Hematopoietic multipotent progenitor cell (in vitro differentiated cells): ENCODE results near the gene CCDC34. TPM values are rescaled to one million over a fixed set of nuclear protein-coding genes. Genes with fewer than 3 reads are reported as not detected.
"Not testable (repeated sequence)": the region's sequence is repeated elsewhere in the genome, so short reads cannot be mapped to it uniquely, and the experiment has no call there.

Experiments used
- DNase-seq, 3 donors: peaks; one replicate each; pipeline ENCODE4 v3.0.0-alpha.2; 2011 to 2015; ENCODE audit warnings: low read depth in 2 of 3, low spot score in 2 of 3
- total RNA-seq: library from RNA; depleted of rRNA; stranded (reverse); fragments of >200 nt; gene quantifications from one replicate; pipeline ENCODE4 v1.2.3, GENCODE V29; 2012

The CCDC34 gene
- total RNA-seq, 1 donor = 3.5 TPM

DNA sequence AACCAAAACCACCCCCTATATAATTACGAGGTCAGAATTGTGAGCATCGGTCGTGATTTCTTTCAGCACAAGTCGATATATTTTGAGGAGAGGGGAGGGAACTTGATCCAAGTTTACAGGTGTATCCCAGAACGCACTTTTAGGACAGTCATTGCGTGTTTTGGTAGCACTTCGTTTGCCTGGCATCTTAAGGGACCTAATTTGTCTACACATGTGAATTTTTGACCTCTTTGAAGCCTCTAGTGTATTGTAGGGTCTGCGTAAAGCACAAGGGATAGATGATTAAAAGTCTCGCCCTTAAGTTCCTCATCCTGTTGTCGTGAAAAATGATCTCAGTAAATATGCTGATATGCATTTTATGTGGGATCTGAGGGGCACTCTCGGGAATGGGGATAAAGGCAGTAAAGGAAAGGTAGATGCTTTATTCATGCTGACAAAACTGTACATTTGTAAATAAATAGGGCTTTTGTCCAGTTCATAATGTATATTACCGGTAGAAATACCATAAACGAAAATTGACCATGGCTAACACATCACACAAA lies 632 bp upstream of the CCDC34 start:
- no peak for DNase-seq

DNA sequence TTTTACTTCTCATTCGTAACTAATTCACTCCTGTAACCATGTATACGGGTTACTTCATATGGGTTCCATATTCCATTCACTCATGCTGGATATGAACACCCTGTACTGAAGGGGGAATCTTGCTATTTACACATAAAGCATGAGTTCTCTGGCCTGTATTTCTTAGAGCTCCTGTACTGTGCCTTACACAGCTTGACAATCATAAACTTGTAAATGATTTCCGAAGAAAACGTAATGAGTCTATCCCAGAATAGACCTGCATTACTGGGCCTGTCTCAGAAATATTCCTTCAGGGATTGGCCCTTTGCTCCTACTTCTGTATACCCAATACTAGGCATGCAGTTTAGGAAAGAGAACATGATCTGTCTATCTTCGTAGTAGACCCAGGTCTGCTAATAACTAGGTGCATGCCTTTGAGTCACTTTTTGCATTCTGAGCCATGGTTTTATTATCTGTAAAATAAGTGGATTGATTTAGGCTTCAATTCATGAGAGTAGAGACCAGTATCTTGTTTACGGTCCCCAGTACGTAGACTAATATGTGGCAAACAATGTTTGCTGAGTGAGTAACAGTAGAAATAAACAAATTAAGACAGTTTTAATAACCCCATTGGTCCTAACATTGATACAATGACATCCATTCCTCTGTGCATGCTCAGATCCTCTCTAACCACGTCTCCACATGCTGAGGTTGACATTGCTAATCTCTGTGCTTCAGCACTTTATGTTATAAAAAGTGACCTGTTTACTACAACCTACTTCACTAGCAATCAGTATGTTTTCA lies 1.2 kb downstream of the CCDC34 start:
- no peak for DNase-seq

DNA sequence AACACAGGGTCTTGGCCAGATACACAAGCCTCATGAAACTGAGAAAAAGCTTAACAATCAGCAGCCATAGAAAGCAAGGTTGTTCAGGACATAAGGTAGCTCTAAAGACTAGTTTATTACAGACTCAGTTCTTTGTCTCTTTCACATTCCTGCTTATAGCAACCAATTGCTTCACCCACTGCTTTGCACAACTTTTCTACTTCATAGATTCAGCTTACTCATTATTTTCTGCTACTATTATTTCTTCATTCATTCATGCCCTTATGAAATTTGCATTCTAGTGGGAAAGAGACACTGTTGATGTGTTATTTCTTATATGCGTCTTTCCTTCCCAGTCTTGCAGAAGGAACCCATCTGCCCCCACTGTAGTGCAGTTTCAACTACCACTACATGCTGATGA lies 4.7 kb downstream of the CCDC34 start:
- no peak for DNase-seq

DNA sequence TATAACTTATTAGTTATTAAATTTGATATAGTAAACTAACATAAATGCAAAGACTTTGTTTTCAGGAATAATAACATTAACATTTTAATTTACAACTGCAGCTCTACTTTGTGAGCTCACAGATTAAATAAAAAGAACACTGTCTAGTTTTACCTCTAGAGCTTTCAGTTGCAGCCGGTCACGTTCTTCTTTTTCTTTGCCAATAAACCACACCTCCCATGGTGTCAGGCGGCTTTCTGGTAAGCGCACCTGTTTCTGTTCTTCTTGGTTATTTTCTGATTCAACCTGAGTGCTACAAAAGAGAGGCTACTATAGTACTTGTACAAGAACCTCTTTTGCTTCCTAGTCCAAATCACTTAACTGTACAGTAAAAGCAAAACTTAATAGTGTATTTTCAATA lies 5.8 kb downstream of the CCDC34 start:
- DNase-seq = no peak

DNA sequence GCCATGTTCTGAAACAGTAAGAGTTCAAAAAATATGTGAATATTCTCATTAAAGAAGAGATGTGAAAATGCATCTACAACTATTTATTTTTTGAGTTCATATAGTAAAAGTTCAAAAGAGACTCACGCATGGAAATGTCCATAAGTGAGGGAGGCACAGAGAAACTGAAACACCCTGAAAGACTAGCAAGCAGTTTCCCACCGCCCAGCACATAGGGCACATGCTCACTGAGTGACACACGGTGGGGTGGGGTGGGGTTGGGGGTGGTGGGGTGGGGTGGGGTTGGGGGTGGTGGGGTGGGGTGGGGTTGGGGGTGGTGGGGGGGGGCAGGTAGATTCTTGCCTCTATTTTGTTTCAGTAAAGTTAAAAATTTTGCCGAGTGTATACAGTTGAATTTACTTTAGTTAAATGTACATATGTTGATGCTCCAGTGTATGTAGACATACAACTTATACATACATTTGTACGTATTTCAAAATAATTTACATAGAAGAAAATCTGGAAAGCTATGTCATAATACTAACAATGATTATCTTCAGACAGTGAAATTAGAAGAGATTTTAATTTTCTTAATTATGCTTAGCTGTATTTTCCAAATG lies 6.3 kb downstream of the CCDC34 start:
- DNase-seq = no peak

DNA sequence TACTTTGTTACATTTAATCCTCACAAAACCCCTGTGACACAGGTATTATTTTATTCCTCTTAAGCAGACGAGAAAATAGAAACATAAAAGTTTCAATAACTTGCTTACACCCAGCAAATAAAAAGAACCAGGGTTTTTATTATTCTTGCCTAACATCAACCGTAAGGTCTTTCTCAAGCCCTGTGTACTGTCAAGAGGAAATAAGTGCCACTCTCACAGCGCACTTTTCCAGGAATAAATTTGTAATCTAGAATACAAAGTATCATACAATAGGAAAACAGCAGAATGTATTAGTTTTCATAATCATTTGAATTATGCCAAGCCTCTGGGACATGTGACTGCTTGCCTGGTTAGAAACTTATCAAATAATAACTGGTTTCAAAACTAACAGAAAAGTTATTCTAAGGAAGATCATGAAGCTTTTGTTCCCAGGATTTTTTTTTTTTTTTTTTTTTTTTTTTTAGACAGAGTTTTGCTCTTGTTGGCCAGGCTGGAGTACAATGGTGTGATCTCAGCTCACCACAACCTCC lies 7.4 kb downstream of the CCDC34 start:
- no peak for DNase-seq

DNA sequence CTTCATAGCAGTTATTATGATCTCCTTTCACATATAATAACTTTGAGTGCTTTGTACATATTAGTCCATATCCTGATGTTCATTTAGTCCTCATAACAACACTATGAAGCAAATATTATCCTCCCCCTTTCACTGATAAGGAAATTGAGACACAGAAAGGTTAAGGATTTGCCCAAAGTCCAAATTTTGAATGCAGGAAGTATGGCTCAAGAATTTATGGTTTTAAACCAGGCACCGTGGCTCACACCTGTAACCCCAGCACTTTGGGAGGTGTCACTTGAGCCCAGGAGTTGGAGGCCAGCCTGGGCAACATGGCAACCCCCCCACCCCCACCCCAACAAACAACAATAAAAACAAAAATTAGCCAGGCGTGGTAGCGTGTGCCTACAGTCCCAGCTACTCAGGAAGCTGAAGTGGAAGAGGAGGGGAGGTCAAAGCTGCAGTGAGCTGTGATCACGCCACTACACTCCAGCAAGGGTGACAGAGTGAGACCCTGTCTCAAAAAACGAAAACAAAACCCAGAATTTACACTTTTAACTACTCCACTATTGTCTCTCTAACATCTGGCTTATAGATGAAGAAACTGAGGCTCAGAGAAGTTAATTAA lies 8.6 kb downstream of the CCDC34 start:
- no peak for DNase-seq

DNA sequence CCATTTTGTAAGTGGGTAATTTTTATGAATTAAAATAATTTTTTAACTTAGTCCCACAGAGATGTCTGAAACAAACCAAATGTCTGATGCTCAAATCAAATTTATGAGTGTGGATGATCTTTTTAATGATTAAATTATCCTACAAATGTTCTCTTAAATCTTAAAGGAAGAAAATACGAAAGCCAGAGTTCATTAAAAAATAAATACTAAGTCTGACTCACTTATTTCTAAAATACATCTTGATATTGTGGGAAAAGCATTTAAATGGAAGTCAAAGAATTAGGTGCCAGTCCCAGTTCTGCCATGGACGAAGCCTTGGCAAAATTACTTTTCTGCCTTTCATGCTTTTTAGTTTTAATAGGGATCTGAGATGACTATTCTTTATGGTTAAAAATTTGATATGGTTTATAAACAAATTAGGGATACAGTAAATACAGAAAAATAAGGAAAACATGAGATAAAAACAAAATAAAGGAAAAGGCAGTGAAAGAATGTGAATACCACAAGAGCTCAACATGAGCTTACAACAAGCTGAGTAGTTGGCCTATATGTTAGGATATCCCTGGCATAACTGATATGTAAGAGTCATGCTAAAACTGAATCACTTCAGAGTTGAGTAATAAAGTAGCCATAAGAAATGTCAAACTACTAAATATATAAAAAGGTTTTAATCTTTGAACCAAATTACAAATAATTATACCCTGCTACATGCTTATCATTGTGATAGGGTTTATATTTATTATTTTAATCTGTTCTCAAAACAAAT lies 9.2 kb downstream of the CCDC34 start:
- DNase-seq = no peak

DNA sequence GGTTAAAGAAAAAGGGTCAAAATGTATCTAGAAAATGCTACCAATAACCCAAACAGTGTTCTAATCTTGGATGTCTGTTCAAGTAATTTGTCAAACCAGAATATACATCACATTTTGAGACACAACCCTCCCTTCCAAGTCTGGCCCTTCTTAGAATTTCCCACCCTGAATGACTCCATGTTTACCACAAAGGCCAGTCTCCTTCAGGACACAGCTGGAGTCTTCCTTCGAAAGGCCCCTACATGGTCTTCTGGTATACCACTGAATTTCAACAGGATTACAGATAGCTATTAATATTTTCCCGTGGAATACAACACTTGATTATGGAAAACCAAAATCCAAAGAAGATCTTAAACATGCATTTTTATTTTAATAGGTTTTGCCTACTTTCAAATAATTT lies 10.2 kb downstream of the CCDC34 start:
- no peak for DNase-seq

DNA sequence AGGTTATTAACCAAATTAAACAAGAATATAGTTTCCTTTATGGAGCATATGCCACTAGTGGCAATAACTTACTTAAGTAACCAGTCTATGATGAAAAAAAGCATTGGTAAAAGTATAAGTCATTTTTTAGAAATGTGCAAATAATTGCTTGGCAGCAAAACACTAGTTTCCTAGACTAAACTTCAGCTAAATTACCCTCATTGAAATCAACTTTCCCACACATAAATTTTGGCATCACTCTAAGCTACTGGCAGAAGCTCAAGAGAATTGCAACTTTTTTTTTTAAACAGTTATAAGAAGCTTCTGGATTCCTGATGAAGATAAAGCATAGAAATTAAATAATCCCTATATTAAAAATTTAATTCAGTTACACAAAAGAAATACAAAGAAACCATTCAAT lies 12.5 kb downstream of the CCDC34 start:
- DNase-seq = no peak

DNA sequence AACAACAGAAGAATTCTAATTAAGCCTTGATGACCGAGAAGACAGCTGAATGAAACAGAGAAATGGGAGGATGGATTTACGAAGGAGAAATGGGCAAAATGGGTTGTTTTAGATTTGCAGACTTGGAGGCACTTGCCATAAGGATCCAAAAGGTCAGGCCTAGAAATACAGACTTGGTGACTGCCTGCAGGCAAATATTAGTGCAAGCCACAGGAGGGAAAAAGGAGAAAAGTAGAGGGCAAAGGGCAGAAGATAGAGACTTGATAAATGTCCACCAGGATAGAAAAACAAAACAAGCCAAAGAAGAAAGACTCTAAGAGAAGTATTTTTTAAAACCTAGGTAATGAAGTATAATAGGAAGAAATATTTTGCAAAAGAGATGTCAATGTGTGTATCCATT lies 13.1 kb downstream of the CCDC34 start:
- no peak for DNase-seq

DNA sequence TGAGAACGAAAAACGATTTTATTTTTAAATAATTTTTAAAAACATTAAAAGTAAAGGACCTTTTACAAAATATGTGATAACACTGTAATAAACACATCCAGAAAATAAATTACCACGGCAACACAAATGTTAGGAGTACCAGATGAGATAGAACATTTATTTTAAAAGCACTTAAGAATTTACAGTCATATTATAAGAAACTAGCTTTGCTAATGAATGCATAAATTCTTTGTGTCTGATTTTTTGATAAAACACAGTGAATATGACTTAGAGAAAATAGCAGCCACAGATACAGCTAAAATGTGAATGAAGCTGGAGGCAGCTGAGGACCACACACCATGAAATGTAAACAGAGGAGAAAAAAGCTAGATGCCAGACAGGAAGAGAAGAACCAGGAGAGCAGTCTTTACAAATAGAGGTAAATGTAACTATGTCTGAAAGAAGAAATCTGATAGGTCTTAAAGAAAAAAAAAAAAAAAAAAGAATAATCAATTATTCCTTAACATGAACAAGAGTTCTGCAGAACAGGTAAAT lies 14.6 kb downstream of the CCDC34 start:
- no peak for DNase-seq

DNA sequence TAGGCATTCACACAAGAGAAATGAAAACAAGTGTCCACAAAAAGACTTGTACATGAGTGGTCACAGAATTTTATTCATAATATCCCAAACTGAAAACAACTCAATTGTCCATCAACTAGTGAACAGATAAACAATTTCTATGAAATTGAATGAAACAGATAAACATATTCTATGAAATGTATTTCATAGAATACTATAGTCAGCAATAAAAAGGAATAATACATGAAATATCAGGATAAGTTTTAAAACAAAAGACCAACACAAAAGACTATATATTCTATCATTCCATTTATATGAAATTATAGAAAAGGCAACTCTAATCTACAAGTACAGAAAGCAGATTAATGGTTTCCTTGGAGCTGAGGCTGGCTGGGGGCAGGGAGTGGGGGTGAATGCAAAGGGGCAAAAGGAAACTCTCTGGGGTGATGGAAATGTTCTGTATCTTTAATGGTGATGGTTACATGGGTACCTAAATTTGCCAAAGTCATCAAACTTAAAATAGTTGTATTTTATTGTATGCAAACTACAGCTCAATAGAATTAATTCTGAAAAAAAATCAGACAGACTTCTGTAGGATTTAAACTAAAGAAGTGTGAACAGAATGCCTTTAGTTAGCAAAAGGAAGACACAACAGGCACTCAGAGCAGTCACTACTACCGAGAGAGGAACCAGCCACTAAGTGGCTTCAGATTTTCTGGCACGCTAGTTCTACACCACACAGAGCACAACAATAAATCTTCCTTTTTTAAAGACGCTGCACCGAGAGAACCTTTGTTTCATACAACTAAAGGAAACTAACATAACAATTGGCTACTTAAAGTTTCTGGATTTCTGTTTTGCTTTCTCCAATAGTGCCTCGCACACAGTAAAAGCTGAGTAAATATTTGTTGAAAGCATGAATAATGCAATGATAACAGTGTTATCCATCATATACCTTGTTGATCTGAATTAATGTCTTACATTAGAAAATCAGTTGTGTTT lies 15.4 kb downstream of the CCDC34 start:
- DNase-seq = no peak

DNA sequence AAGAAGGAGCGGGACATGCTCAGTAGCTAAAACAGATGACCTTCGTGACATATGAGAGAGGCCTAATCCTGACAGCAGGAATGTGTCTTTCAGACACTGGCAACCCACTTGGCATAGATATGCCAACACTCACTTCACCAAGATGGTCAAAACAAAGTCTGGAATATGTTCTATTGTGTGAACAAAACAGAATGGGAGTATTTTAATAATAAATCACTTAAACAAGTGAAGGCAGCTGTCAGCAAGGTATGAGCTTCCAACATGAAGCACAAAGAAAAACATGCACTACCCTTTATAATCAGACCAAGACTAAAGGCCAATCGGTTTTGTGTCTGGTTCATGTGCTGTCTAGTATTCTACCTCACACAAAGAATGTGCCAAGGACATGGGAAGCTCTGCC lies 23.1 kb downstream of the CCDC34 start:
- no peak for DNase-seq

DNA sequence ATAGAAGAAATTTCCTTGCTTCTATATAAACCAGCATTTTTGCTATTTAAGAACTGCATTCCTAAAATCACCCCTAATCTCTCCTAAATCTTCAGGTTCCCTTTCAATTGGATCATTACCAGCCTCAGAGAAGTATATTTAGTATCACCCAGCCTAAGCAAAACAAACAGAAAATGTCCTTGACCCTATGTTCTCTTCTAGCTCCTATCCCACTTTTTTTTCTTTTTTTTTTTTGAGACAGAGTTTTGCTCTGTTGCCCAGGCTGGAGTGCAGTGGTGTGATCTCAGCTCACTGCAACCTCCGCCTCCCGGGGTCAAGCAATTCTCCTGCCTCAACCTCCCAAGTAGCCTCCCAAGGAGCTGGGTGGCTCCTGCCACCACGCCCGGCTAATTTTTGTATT lies 28.3 kb downstream of the CCDC34 start:
- not testable (repeated sequence) for DNase-seq

DNA sequence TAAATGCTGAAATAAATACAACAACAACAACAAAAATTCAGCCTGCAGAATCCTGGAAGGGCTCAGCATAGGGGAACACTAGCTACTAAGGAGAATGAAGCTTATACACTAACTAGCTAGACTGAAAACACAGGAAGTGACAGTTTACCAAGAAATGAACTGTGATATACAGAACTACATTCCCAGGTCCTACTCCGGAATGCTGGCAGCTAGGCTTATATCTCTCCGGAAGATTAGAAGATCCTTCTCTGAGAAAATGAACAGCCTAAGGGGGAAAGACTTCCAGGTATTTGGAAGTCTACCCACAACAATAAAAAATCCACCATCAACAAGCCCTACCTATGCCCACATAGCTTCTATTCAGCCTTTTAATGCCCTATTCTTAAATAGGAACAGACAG lies 31.0 kb downstream of the CCDC34 start:
- no peak for DNase-seq

DNA sequence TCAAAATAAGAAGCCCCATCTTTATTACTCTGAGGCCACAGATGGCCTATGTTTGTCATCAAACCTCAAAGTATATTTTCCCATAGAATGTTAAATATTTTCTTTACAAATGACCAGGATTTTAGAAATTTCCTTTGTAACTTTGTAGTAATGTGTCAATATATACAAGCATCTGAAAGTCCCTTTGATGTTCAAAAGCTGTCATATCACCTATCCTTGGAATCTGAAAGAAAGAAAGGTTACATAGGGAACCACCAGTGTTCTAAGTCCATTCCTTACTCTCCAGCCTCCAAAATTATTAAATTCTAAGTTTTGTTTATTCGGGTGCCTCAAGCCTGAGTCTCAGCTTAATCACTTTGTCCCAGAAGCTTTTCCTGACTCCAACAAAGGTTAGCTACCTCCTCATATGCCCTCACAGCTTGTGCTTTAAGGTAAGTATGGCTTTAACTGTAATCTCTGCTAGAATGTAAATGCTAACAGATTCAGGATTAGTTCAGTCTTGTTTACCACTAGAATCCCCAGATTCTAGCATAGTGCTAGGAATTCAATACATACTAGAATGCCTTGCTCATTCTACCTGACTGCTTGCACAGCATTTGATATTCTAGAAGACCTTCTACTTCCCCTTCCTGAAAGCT lies 32.3 kb downstream of the CCDC34 start:
- DNase-seq = no peak

DNA sequence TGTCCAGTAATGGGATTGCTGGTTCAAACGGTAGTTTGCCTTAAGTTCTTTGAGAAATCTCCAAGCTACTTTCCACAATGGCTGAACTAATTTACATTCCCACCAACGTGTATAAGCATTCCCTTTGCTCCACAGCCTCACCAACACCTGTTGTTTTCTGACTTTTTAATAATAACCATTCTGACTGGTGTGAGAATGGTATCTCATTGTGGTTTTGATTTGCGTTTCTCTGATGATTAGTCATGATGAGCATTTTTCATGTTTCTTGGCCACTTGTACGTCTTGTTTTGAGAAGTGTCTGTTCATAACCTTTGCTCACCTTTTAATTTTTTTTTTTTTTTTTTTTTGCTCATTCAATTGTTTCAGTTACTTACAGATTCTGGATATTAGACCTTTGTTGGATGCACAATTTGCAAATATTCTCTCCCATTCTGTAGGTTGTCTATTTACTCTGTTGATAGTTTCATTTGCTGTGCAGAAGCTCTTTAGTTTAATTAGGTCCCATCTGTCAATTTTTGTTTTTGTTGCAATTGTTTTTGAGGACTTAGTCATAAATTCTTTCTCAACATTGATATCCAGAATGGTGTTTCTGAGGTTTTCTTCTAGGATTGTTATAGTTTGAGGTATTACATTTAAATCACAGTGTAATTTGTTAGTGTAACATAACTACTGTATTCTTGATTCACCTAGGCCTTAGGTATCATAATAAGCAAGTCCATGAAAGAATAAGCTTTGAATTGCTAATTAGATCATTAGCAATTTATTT lies 33.0 kb downstream of the CCDC34 start:
- DNase-seq = no peak
